SU-DHL-6 (cell line): ENCODE measurements around the gene ITPR3.

Source experiments
- H2AFZ ChIP-seq: fragments of 200-600 bp; sonication (generic); 2 replicates; pipeline ENCODE4 v1.6.1; 2014; ENCODE audit warnings: low read depth, mild to moderate bottlenecking, moderate library complexity, mixed read lengths, antibody characterized with exemption, low read length; ENCODE audit not compliant: severe bottlenecking
- H3F3A ChIP-seq: fragments of 200-600 bp; shearing (Covaris generic); 2 replicates; pipeline ENCODE4 v1.6.0; 2016; ENCODE audit warnings: antibody characterized with exemption, mild to moderate bottlenecking; ENCODE audit not compliant: insufficient read depth
- H3K27ac ChIP-seq: fragments of 200-600 bp; sonication (generic); 2 replicates; pipeline ENCODE4 v1.5.1; 2016; ENCODE audit warnings: low read depth, mild to moderate bottlenecking, low read length, moderate library complexity, mixed read lengths
- H3K27me3 ChIP-seq: fragments of 200-600 bp; sonication (generic), shearing (Covaris generic); 2 replicates; pipeline ENCODE4 v1.6.0; 2014; ENCODE audit warnings: mild to moderate bottlenecking, low read length
- H3K36me3 ChIP-seq: fragments of 200-600 bp; sonication (generic); 2 replicates; pipeline ENCODE4 v1.6.1; 2014; ENCODE audit warnings: mild to moderate bottlenecking, low read length, mixed read lengths
- H3K4me2 ChIP-seq: fragments of 300-600, 200-600 bp; shearing (Covaris generic), sonication (generic); 2 replicates; pipeline ENCODE4 v1.6.0; 2014; ENCODE audit warnings: low read length, low read depth, mild to moderate bottlenecking; ENCODE audit not compliant: poor library complexity, severe bottlenecking
- H3K4me3 ChIP-seq: fragments of 200-600 bp; sonication (generic); 2 replicates; pipeline ENCODE4 v1.5.1; 2014; ENCODE audit warnings: antibody characterized with exemption, low read length, mild to moderate bottlenecking, mixed read lengths; ENCODE audit not compliant: insufficient read depth, poor library complexity, severe bottlenecking
- H3K79me2 ChIP-seq: fragments of 200-600 bp; sonication (generic); 2 replicates; pipeline ENCODE4 v1.6.1; 2014; ENCODE audit warnings: mild to moderate bottlenecking, low read length, moderate library complexity; ENCODE audit not compliant: insufficient read depth
- H3K9ac ChIP-seq: fragments of 200-600 bp; sonication (generic); 2 replicates; pipeline ENCODE4 v1.7.0; 2014; ENCODE audit warnings: mild to moderate bottlenecking, low read length
- H3K9me2 ChIP-seq: fragments of 200-600 bp; sonication (generic); replicated peaks from 2 replicates; pipeline ENCODE4 v1.6.1; 2014; ENCODE audit warnings: low read length; ENCODE audit not compliant: insufficient read depth
- H3K9me3 ChIP-seq: fragments of 200-600 bp; sonication (generic); 2 replicates; pipeline ENCODE4 v1.6.1; 2014; ENCODE audit warnings: low read length, mixed read lengths; ENCODE audit not compliant: insufficient read depth
- H4K20me1 ChIP-seq: fragments of 200-600 bp; sonication (generic); 2 replicates; pipeline ENCODE4 v1.6.1; 2014; ENCODE audit warnings: low read depth, mild to moderate bottlenecking, antibody characterized with exemption, low read length, moderate library complexity, mixed read lengths
- EZH2phosphoT487 ChIP-seq: fragments of 200-600 bp; sonication (generic), shearing (Covaris generic); conservative IDR thresholded peaks from 2 replicates; pipeline ENCODE4 v1.6.1; 2018; ENCODE audit warnings: mild to moderate bottlenecking, antibody characterized with exemption, low read length, moderate library complexity, mixed read lengths
- TF ChIP-seq, protein P1 (sequence below): fragments of 200-600 bp; sonication (generic); IDR thresholded peaks from one replicate; pipeline ENCODE4 v1.5.1; 2017; ENCODE audit warnings: antibody characterized with exemption, mild to moderate bottlenecking, low read length, moderate library complexity; ENCODE audit not compliant: insufficient read depth, poor library complexity, severe bottlenecking

The ITPR3 gene

GRCh38 chr6:33591424-33592032, 29.6 kb upstream of the ITPR3 start:
- H3K9me2 ChIP-seq, result no peaks in the 10 kb centered on the region
- H3K27ac ChIP-seq, result peak overlapping the region; percentile 12; the same call in 1 of the 2 replicates
- no peaks in the 10 kb centered on the region for H4K20me1 ChIP-seq
- H3K9ac ChIP-seq, result no peak overlapping the region
- H3K36me3 ChIP-seq, result no peaks in the 10 kb centered on the region
- TF ChIP-seq, protein P1, sequence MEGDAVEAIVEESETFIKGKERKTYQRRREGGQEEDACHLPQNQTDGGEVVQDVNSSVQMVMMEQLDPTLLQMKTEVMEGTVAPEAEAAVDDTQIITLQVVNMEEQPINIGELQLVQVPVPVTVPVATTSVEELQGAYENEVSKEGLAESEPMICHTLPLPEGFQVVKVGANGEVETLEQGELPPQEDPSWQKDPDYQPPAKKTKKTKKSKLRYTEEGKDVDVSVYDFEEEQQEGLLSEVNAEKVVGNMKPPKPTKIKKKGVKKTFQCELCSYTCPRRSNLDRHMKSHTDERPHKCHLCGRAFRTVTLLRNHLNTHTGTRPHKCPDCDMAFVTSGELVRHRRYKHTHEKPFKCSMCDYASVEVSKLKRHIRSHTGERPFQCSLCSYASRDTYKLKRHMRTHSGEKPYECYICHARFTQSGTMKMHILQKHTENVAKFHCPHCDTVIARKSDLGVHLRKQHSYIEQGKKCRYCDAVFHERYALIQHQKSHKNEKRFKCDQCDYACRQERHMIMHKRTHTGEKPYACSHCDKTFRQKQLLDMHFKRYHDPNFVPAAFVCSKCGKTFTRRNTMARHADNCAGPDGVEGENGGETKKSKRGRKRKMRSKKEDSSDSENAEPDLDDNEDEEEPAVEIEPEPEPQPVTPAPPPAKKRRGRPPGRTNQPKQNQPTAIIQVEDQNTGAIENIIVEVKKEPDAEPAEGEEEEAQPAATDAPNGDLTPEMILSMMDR, result no peak
- TF ChIP-seq EZH2phosphoT487, result peak; percentile 87; the same call in 1 of the 2 replicates
- no peak overlapping the region for H3K4me3 ChIP-seq
- H3K27me3 ChIP-seq, result no peaks in the 10 kb centered on the region
- H3K79me2 ChIP-seq, result no peaks in the 10 kb centered on the region
- H3K4me2 ChIP-seq, result no peak overlapping the region
- peaks cover 18% of the 10 kb centered on the region for H3F3A ChIP-seq
- no peaks in the 10 kb centered on the region for H3K9me3 ChIP-seq
- no peak overlapping the region for H2AFZ ChIP-seq

DNA sequence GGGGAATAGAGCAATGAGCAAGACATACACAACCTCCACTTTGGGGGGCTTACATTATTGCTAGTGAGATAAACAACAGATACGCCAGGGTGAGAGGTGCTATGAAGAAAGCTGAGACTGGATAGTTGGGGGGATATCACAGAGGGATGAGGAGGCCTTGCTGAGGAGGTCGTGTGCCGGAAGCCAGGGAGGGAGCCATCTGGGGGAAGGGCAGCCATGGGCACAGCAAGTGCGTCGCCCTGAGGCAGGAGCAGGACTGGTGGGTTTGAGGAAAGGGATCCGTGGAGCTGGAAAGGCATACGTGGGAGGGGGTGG, 28.9 kb upstream of the ITPR3 start:
- peak overlapping the region; percentile 67 for H3K27ac ChIP-seq
- no peaks in the 10 kb centered on the region for H3K79me2 ChIP-seq
- no peaks in the 10 kb centered on the region for H3K36me3 ChIP-seq
- H3K9me3 ChIP-seq, result no peaks in the 10 kb centered on the region
- TF ChIP-seq, protein P1, result no peak
- no peak for TF ChIP-seq EZH2phosphoT487
- peak overlapping the region; percentile 68 for H3K4me2 ChIP-seq
- H2AFZ ChIP-seq, result no peak overlapping the region
- H3K9me2 ChIP-seq, result no peaks in the 10 kb centered on the region
- no peak overlapping the region for H3K9ac ChIP-seq
- H3K4me3 ChIP-seq, result no peak overlapping the region
- no peaks in the 10 kb centered on the region for H3K27me3 ChIP-seq
- no peaks in the 10 kb centered on the region for H4K20me1 ChIP-seq
- peaks cover 18% of the 10 kb centered on the region for H3F3A ChIP-seq

GRCh38 chr6:33592595-33593413, 28.3 kb upstream of the ITPR3 start:
- peak overlapping the region; percentile 37 for H3K9ac ChIP-seq
- H3K79me2 ChIP-seq, result no peaks in the 10 kb centered on the region
- H3K36me3 ChIP-seq, result no peaks in the 10 kb centered on the region
- TF ChIP-seq, protein P1, result no peak
- no peak for TF ChIP-seq EZH2phosphoT487
- H3K4me2 ChIP-seq, result peak overlapping the region; percentile 68
- peak overlapping the region; percentile 9 for H3K4me3 ChIP-seq
- peak overlapping the region; percentile 83 for H2AFZ ChIP-seq
- H3K27me3 ChIP-seq, result no peaks in the 10 kb centered on the region
- H3K27ac ChIP-seq, result peak overlapping the region; percentile 67
- no peaks in the 10 kb centered on the region for H4K20me1 ChIP-seq
- no peaks in the 10 kb centered on the region for H3K9me2 ChIP-seq
- H3F3A ChIP-seq, result peaks cover 18% of the 10 kb centered on the region
- H3K9me3 ChIP-seq, result no peaks in the 10 kb centered on the region
